HepG2 (cell line): ENCODE data around the gene LEMD1. TPM values are rescaled to one million over a fixed set of nuclear protein-coding genes. Genes with fewer than 3 reads are reported as not detected.

Experiments used
- ATAC-seq: fragments of 200-7000 bp; cut with Tn5 transposase; 3 replicates; pipeline ENCODE4 v1.9.1; 2020; ENCODE audit warnings: mild to moderate bottlenecking, moderate library complexity
- BruUV-seq: library from RNA; stranded (reverse); fragments of 400-500 nt; replicated peaks from 2 replicates; lab custom pipeline; 2021; lab: Mats Ljungman, UMichigan
- CTCF ChIA-PET: fragments of 300-600 bp; formaldehyde crosslinking; extraction: SDS; loops from one replicate; lab custom pipeline; 2021; ENCODE audit warnings: low total read pairs, inconsistent platforms, low intra/inter-chr PET ratio; lab: Yijun Ruan, JAX
- POLR2A ChIA-PET: fragments of 350-600 bp; sonication (Branson Sonifier 250); formaldehyde crosslinking; loops from one replicate; lab custom pipeline; 2020; ENCODE audit warnings: antibody characterized with exemption, inconsistent platforms; lab: Yijun Ruan, JAX
- DNase-seq: peaks from one replicate; pipeline ENCODE4 v3.0.0-alpha.2; 2015; ENCODE audit warnings: low spot score
- FAIRE-seq: peaks from 3 replicates; lab custom pipeline; 2011; peaks lifted over from hg19 to GRCh38; lab: Jason Lieb, UNC
- H2AFZ ChIP-seq: one replicate; pipeline ENCODE4 v1.6.1; 2011; ENCODE audit warnings: low read length, inconsistent platforms
- H3K27ac ChIP-seq: fragments of 300-600 bp; 3 replicates; pipeline ENCODE4 v1.8.0; 2011; ENCODE audit warnings: mixed run types, mild to moderate bottlenecking, mixed read lengths, low read length, inconsistent platforms; ENCODE audit not compliant: insufficient read depth; ENCODE audit errors: extremely low read length
- H3K27me3 ChIP-seq, 2 experiments: fragments of 200-600 bp in 1 of 2; 2 replicates in 1 of 2; 3 replicates in 1 of 2; pipeline versions ENCODE4 v1.6.0 to v1.8.0; 2011; ENCODE audit warnings: low read length in 2 of 2, mild to moderate bottlenecking in 2 of 2, moderate library complexity in 2 of 2, inconsistent platforms in 1 of 2; ENCODE audit not compliant: insufficient read depth in 2 of 2, control insufficient read depth in 1 of 2
- H3K36me3 ChIP-seq, 2 experiments: fragments of 200-600 bp in 1 of 2; replicated peaks in 1 of 2; 2 replicates in 1 of 2; 3 replicates in 1 of 2; pipeline versions ENCODE4 v1.5.1 to v1.8.0; 2011; ENCODE audit warnings: low read length in 2 of 2, inconsistent platforms in 1 of 2; ENCODE audit not compliant: insufficient read depth in 2 of 2, control insufficient read depth in 1 of 2
- H3K4me1 ChIP-seq: 2 replicates; pipeline ENCODE4 v1.5.1; 2012; ENCODE audit warnings: low read length, inconsistent platforms; ENCODE audit not compliant: insufficient read depth
- H3K4me2 ChIP-seq: 2 replicates; pipeline ENCODE4 v1.6.0; 2011; ENCODE audit warnings: low read depth, low read length, inconsistent platforms
- H3K4me3 ChIP-seq, 3 experiments: fragments of 200-600 bp in 1 of 3; sonication (generic), shearing (Covaris generic) in 1 of 3; replicated peaks in 1 of 3; 2 replicates each; pipeline ENCODE4 v1.5.1; 2011 to 2016; ENCODE audit warnings: low read length in 3 of 3, inconsistent platforms in 2 of 3, low read depth in 2 of 3, mild to moderate bottlenecking in 2 of 3, control low read depth in 1 of 3, mixed read lengths in 1 of 3; ENCODE audit not compliant: insufficient read depth in 1 of 3
- H3K79me2 ChIP-seq: one replicate; pipeline ENCODE4 v1.6.1; 2011; ENCODE audit warnings: low read length, inconsistent platforms; ENCODE audit not compliant: insufficient read depth
- H3K9ac ChIP-seq: 2 replicates; pipeline ENCODE4 v1.6.0; 2011; ENCODE audit warnings: mild to moderate bottlenecking, low read depth, low read length, inconsistent platforms; ENCODE audit not compliant: insufficient read depth
- H3K9me3 ChIP-seq: 2 replicates; pipeline ENCODE4 v1.5.1; 2012; ENCODE audit warnings: mild to moderate bottlenecking, low read length
- H4K20me1 ChIP-seq: 2 replicates; pipeline ENCODE4 v1.6.0; 2011; ENCODE audit warnings: inconsistent platforms, mild to moderate bottlenecking, low read length, moderate library complexity; ENCODE audit not compliant: insufficient read depth
- HNRNPK ChIP-seq: fragments of 200-400 bp; formaldehyde crosslinking; IDR thresholded peaks from 2 replicates; pipeline ENCODE4 v1.6.1; 2018; ENCODE audit warnings: low read length, low read depth, moderate library complexity, mild to moderate bottlenecking; ENCODE audit not compliant: poor library complexity, severe bottlenecking
- IRX3 ChIP-seq: sonication (generic); formaldehyde crosslinking; IDR thresholded peaks from 2 replicates; pipeline ENCODE4 v1.8.1; 2023; ENCODE audit warnings: mild to moderate bottlenecking, low read depth, missing genetic modification reagents, borderline replicate concordance
- JUNB ChIP-seq: sonication (generic); formaldehyde crosslinking; IDR thresholded peaks from 2 replicates; pipeline ENCODE4 v1.8.0; 2022; ENCODE audit warnings: missing genetic modification reagents, mild to moderate bottlenecking, borderline replicate concordance
- MZF1 ChIP-seq: sonication (generic); formaldehyde crosslinking; IDR thresholded peaks from 2 replicates; pipeline ENCODE4 v1.8.1; 2023; ENCODE audit warnings: mild to moderate bottlenecking, missing genetic modification reagents, borderline replicate concordance
- NFE2L2 ChIP-seq: fragments of 150-350 bp; IDR thresholded peaks from 2 replicates; pipeline ENCODE4 v1.6.1; 2014; ENCODE audit warnings: low read length
- RARG ChIP-seq: sonication (generic); formaldehyde crosslinking; IDR thresholded peaks from 2 replicates; pipeline ENCODE4 v1.4.0; 2020; ENCODE audit warnings: low read depth, mild to moderate bottlenecking, missing genetic modification reagents
- SRSF4 ChIP-seq: fragments of 200-400 bp; formaldehyde crosslinking; IDR thresholded peaks from one replicate; pipeline ENCODE4 v1.6.1; 2018; ENCODE audit warnings: mild to moderate bottlenecking, low read depth, low read length, moderate library complexity; ENCODE audit not compliant: poor library complexity, severe bottlenecking
- ZNF607 ChIP-seq: sonication (generic); formaldehyde crosslinking; IDR thresholded peaks from 2 replicates; pipeline ENCODE4 v1.5.1; 2020; ENCODE audit warnings: missing genetic modification reagents, mild to moderate bottlenecking, borderline replicate concordance
- WGBS: methylation state at CpG from one replicate; pipeline ENCODE4 v1.1.6; 2017; ENCODE audit warnings: low lambda C conversion rate; 5-methylcytosine and 5-hydroxymethylcytosine counted together
- in situ Hi-C: cut with HindIII; loops from 2 replicates; pipeline ENCODE4 v1.10.0; 2017; ENCODE audit warnings: low pct_unique_long_range_greater_than_20kb; ENCODE audit not compliant: extremely low pct_ligation_motif_present
- intact Hi-C: fragments of 100-400 bp; cut with micrococcal nuclease; formaldehyde crosslinking; loops from one replicate; pipeline ENCODE4 v1.10.0; 2022; ENCODE audit not compliant: unreplicated experiment
- polyA plus RNA-seq, 8 experiments: library from polyadenylated mRNA; depleted of rRNA in 3 of 8; stranded (reverse) in 7 of 8; unstranded in 1 of 8; fragments of >200 nt; fragmentation: Illumina TruSeq in 4 of 8; extraction: Trizol in 4 of 8; gene quantifications; 2 replicates each; pipeline versions ENCODE4 v1.2.1 to v1.2.3, GENCODE V29; 2011 to 2016; ENCODE audit warnings: low read depth in 4 of 8, missing spikeins in 1 of 8, mixed read lengths in 1 of 8; ENCODE audit not compliant: insufficient read depth in 1 of 8
- total RNA-seq, 5 experiments: library from RNA; depleted of rRNA; stranded (reverse); fragments of >200 nt; fragmentation: Illumina TruSeq; extraction: Trizol; gene quantifications; 2 replicates each; pipeline ENCODE4 v1.2.3, GENCODE V29; 2016; ENCODE audit warnings: low read depth in 1 of 5
- TF ChIP-seq, protein P1 (sequence below): sonication (generic); formaldehyde crosslinking; IDR thresholded peaks from 2 replicates; pipeline ENCODE4 v1.8.1; 2023; ENCODE audit warnings: mild to moderate bottlenecking, missing genetic modification reagents, borderline replicate concordance
- TF ChIP-seq, protein P2 (sequence below): sonication (generic); formaldehyde crosslinking; IDR thresholded peaks from 2 replicates; pipeline ENCODE4 v1.4.0; 2020; ENCODE audit warnings: missing genetic modification reagents, mild to moderate bottlenecking, borderline replicate concordance
- TF ChIP-seq, protein P3 (sequence below): sonication (generic); formaldehyde crosslinking; IDR thresholded peaks from 2 replicates; pipeline ENCODE4 v1.4.0; 2020; ENCODE audit warnings: missing genetic modification reagents
- TF ChIP-seq, protein P4 (sequence below): sonication (generic); formaldehyde crosslinking; conservative IDR thresholded peaks from 2 replicates; pipeline ENCODE4 v1.4.0; 2020; ENCODE audit warnings: missing genetic modification reagents

The LEMD1 gene
- total and polyA plus RNA-seq, 2 of the 13 experiments (the other 11 are each of a cell fraction or from before 2014, with no cell fraction given) = 1.4 to 2.3 TPM

DNA sequence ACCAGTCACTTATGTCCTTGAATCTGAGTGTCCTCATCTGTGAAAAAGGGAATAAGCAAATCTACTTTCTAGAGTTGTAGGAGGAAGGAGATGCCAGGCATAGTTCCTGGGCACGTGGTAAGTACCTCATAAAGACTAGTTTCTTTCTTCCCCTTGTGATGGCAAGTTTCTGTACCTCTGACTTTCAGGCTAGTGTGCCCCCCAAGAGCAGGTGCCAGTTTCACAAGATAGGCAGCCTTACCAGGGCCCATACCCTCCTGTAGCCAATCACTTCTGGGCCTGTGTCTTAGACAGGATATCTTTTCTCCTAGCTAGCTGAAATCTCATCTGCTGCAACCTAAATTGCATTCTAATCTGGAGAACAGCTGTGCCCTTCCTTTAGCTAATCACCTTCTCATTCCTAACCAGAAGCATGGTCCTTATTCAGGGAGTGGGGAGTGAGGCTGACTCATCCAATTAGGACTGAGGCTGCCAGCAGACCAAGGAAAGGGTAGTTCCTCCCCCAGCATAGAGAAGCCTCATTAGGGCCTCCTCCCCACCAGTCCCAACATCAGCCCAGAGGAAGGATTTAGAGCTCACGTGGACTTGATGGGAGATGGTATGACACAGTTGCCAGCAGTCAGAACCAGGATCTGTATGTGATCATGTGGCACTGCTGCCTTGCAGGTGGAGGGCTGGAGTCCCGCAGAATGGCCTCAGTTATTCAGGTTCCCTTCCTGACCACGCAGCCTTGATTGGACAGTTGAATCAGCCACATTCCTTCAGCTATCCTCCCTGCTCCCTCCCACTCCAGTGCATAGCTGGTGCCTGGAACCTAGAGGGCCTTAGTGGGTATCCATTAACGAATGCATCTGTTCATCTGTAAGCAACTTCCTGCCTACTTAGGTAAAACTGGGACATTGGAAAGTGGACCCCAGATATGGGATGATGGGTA lies 73.0 kb downstream of the LEMD1 start:
- ATAC-seq (no peak), FAIRE-seq (no peak), DNase-seq (no peak)
- no peak overlapping the region for H3K9ac ChIP-seq
- H3K4me3 ChIP-seq = no peak overlapping the region
- no peaks in the 10 kb centered on the region for H4K20me1 ChIP-seq
- peaks cover 19 to 82% of the 10 kb centered on the region in 2 experiments for H3K27me3 ChIP-seq
- no peaks in the 10 kb centered on the region for H3K36me3 ChIP-seq
- WGBS = 0% methylated on average over 2 of the region's 5 CpGs
- no TSS peak for BruUV-seq
- no peak overlapping the region for H3K4me2 ChIP-seq
- H2AFZ ChIP-seq = no peak overlapping the region
- in situ Hi-C loops = no loop called here
- no peak overlapping the region for H3K27ac ChIP-seq
- no peaks in the 10 kb centered on the region for H3K79me2 ChIP-seq
- intact Hi-C loops = no loop called here
- H3K4me1 ChIP-seq = peaks cover 9% of the 10 kb centered on the region
- no peaks in the 10 kb centered on the region for H3K9me3 ChIP-seq
- POLR2A ChIA-PET = no interaction called here
- CTCF ChIA-PET = no interaction called here
- TF ChIP-seq, protein P1, sequence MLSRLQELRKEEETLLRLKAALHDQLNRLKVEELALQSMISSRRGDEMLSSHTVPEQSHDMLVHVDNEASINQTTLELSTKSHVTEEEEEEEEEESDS = no peak
- TF ChIP-seq, protein P2, sequence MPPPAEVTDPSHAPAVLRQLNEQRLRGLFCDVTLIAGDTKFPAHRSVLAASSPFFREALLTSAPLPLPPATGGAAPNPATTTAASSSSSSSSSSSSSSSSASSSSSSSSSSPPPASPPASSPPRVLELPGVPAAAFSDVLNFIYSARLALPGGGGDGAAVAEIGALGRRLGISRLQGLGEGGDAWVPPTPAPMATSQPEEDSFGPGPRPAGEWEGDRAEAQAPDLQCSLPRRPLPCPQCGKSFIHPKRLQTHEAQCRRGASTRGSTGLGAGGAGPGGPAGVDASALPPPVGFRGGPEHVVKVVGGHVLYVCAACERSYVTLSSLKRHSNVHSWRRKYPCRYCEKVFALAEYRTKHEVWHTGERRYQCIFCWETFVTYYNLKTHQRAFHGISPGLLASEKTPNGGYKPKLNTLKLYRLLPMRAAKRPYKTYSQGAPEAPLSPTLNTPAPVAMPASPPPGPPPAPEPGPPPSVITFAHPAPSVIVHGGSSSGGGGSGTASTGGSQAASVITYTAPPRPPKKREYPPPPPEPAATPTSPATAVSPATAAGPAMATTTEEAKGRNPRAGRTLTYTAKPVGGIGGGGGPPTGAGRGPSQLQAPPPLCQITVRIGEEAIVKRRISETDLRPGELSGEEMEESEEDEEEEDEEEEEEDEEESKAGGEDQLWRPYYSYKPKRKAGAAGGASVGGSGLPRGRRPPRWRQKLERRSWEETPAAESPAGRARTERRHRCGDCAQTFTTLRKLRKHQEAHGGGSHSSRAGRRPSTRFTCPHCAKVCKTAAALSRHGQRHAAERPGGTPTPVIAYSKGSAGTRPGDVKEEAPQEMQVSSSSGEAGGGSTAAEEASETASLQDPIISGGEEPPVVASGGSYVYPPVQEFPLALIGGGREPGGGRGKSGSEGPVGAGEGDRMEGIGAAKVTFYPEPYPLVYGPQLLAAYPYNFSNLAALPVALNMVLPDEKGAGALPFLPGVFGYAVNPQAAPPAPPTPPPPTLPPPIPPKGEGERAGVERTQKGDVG = no peak
- TF ChIP-seq RARG (CRISPR knock-in tag) = no peak
- no peak for TF ChIP-seq MZF1 (CRISPR knock-in tag)
- TF ChIP-seq, protein P3, sequence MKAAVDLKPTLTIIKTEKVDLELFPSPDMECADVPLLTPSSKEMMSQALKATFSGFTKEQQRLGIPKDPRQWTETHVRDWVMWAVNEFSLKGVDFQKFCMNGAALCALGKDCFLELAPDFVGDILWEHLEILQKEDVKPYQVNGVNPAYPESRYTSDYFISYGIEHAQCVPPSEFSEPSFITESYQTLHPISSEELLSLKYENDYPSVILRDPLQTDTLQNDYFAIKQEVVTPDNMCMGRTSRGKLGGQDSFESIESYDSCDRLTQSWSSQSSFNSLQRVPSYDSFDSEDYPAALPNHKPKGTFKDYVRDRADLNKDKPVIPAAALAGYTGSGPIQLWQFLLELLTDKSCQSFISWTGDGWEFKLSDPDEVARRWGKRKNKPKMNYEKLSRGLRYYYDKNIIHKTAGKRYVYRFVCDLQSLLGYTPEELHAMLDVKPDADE (CRISPR knock-in tag) = no peak
- TF ChIP-seq JUNB (CRISPR knock-in tag) = no peak
- no peak for TF ChIP-seq NFE2L2
- no peak for TF ChIP-seq HNRNPK
- TF ChIP-seq, protein P4, sequence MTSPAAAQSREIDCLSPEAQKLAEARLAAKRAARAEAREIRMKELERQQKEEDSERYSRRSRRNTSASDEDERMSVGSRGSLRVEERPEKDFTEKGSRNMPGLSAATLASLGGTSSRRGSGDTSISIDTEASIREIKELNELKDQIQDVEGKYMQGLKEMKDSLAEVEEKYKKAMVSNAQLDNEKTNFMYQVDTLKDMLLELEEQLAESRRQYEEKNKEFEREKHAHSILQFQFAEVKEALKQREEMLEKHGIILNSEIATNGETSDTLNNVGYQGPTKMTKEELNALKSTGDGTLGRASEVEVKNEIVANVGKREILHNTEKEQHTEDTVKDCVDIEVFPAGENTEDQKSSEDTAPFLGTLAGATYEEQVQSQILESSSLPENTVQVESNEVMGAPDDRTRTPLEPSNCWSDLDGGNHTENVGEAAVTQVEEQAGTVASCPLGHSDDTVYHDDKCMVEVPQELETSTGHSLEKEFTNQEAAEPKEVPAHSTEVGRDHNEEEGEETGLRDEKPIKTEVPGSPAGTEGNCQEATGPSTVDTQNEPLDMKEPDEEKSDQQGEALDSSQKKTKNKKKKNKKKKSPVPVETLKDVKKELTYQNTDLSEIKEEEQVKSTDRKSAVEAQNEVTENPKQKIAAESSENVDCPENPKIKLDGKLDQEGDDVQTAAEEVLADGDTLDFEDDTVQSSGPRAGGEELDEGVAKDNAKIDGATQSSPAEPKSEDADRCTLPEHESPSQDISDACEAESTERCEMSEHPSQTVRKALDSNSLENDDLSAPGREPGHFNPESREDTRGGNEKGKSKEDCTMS = no peak
- TF ChIP-seq ZNF607 (CRISPR knock-in tag) = no peak
- no peak for TF ChIP-seq SRSF4
- no peak for TF ChIP-seq IRX3 (CRISPR knock-in tag)
